Activated T-helper 1 cell treated with Interleukin-2 at 50 U/mL for 16 hours (primary cell): Measurements from ENCODE around the gene TMEM95.
"Not testable (repeated sequence)": the region's sequence is repeated elsewhere in the genome, so short reads cannot be mapped to it uniquely, and the experiment has no call there.

Experiments used
- DNase-seq: peaks from one replicate; pipeline ENCODE4 v3.0.0-alpha.2; 2020; ENCODE audit warnings: low read depth

The TMEM95 gene

DNA sequence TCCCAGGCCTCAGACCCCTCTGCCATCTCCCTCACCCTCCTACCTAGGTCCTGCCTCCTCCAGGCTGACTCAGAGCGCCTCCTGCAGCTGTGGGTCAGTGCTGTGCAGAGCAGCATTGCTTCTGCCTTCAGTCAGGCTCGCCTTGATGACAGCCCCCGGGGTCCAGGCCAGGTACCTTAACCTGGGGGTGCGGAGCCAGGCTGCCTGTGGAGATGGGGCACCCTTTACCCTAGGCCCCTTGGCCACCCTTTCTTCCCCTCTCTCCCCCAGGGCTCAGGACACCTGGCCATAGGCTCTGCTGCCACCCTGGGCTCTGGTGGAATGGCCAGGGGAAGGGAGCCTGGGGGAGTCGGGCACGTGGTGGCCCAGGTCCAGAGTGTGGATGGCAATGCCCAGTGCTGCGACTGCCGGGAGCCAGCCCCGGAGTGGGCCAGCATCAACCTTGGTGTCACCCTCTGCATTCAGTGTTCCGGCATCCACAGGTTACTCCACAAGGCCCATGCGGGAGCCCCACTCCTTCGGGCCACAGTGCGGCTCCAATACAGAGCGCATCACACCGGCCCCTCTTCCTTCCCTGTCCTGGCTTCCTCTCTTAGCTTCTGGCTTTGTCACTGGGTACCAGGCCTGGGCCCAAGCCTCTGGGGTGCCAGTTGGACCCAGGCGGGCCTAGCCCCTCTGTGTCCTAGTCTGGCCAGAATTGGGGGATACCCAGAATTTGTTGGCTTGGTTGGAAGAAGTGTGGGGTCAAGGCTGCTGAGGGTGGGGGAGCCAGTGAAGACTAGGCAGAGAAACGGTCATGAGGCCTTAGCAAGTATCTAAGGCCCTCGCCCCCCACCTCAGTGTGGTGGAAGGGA is 8.0 kb upstream of the TMEM95 start:
- DNase-seq, result no peak

- DNase-seq, result no peak
Observed at GRCh38 chr17:7347630-7348477, 7.1 kb upstream of the TMEM95 start.

DNA sequence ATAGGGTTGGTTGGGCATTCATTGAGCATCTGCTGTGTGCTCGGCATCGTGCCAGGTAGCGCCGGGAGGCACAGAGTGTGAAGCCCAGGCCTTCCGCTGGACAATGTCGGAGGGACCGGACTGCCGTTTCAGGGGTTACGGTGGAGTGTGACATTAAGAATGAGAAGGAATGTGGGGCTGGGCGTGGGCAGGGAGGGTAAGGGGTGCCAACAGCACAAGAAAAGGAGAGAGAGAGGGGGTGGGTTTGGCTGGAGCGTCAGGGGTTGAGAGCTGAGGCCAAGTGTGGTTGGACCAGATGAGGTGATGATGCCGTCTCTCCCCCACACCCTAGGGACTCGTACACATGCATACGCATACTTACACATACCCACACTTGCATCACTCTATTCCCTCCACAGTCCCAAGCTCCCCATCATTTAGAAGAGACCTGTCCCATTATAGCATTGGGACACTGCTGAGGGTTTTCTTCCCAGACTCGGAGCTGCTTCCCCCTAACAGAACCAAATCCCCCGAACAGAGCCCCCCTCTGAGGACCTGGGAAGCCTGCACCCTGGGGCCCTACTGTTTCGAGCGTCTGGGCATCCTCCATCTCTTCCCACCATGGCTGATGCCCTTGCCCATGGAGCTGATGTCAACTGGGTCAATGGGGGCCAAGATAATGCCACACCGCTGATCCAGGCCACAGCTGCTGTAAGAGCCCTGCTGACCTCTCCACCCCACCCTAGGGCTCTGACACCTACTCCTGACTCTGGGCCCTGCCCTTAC is 6.3 kb upstream of the TMEM95 start:
- no peak for DNase-seq

DNA sequence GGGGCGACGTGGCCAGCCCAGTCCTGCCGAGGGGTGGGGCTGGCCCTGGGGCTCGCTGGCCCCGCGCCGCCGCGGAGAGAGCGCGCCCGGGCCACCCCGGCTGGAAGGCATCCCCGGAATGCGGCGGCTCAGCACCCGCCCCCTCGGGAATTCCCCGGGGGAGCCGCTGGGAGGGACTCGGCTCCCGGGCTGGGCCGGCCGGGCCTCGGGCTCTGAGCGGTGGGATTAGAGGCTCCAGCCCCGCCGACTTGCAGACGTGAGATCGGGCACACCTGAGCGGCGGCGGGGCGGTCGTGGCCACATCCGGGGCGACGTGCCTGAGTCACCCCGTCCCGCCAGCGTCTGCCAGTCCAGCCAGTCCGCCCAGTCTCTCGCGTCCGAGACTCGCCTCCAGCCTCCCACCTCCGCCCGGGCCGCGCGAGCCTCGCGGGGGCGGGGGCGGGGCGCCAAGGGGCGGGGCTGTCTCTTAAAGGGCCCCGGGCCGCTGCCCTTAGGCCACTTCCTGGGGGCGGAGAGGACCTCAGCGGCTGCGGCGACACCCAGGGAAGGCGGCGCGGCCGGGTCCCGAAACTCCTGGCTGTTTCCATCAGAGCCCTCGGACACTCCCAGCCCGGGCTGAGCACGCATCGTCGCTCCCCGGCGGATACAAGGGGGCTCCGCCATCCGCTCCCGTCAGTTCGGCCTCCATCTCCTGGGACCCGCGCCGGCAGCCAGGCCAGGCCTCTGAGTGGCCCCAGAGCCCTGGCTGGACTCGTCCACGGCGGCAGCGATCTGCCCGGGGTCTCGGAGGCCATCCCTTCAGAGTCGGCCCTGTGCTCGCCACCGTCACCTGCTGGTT is 3.1 kb upstream of the TMEM95 start, which contains the start of gene KCTD11:
Gene KCTD11 (plus strand): TSS at position 498 of the 838 bp plus-strand sequence.
- DNase-seq, result peak; percentile 71

DNA sequence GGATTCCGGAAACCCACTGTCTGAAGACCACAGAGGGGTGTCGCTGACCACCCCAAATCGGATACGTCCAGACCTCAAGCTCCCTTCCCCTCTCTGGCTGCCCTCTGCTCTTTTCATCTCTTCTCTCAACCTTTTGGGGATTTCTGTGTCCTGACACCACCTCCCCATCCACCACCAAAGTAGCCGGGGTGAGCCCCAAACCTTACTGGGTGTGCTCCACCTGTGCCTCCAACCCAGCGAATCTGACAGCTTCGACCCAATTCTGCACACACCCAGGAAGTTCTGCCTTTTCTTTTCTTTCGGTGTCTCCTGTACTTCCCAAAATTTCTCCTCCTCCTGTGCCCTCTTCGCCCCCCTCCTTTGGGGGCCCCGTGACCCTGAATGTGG is 2.5 kb upstream of the TMEM95 start:
- no peak for DNase-seq

DNA sequence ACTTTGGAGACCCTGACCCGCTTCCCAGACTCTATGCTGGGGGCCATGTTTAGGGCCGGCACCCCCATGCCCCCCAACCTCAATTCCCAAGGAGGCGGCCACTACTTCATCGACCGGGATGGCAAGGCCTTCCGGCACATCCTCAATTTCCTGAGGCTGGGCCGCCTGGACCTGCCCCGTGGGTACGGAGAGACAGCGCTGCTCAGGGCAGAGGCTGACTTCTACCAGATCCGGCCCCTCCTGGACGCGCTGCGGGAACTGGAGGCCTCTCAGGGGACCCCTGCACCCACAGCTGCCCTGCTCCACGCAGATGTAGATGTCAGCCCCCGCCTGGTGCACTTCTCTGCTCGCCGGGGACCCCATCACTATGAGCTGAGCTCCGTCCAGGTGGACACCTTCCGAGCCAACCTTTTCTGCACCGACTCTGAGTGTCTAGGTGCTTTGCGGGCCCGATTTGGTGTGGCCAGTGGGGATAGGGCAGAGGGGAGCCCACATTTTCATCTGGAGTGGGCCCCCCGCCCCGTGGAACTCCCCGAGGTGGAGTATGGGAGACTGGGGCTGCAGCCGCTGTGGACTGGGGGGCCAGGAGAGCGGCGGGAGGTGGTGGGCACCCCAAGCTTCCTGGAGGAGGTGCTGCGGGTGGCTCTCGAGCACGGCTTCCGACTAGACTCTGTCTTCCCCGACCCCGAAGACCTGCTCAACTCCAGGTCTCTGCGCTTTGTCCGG is 1.9 kb upstream of the TMEM95 start:
- no peak for DNase-seq

DNA sequence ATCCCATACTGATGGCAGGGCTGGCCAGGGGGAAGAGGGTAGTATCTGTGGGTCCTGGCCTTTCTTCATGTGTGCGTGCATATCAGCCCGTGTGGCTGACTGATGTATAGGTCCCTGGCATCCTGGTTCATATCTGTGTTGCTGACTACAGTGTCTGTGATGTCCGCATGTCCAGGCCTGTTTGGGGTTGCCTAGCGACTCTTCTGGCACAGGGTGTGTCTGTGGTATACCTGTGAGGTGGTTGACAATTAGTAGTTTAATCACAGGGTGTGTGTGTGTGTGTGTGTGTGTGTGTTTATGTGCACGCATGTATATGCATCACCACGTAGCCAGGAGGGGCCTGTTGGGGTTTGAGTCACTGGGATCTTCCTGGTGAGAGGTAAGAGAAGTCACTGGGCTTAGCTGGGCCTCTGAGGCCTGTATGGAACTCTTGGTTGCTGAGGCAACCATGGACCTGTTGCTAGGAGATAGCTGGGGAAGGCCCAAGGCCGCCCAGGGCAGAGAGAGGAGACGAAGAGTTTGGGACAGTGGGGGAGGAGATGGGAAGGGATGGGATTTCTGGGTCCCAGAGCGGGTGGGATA is 603 bp upstream of the TMEM95 start:
- DNase-seq, result no peak

GRCh38 chr17:7355573-7355972 is 617 bp downstream of the TMEM95 start:
- DNase-seq, result no peak

GRCh38 chr17:7356072-7356549 is 1.2 kb downstream of the TMEM95 start:
- DNase-seq, result peak; percentile 74

DNA sequence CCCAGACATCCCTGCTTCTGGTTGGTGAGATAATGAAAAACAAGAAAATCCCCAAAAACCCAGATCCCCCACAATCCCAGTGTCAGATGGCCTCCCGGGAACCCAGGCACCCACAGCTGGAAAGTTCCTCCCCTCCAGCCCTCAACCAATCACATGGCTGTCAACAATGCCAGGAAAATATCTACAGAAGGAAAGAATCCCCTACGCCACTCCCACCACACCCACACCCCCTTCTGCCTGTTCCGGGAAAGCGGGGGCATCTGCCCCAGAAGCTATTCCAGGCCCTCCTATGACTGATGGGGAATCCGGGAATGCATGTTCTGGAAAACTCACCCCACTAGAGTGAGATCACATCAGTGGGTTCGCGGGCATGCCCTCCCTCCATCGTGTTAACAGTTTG is 1.8 kb downstream of the TMEM95 start:
- no peak for DNase-seq

- no peak for DNase-seq
Observed at GRCh38 chr17:7357381-7357780, 2.4 kb downstream of the TMEM95 start.

GRCh38 chr17:7361906-7362305 is 7.0 kb downstream of the TMEM95 start:
- no peak for DNase-seq

GRCh38 chr17:7363311-7363710 is 8.4 kb downstream of the TMEM95 start:
- no peak for DNase-seq

- DNase-seq, result not testable (repeated sequence)
Observed at GRCh38 chr17:7365963-7366362, 11.0 kb downstream of the TMEM95 start.

DNA sequence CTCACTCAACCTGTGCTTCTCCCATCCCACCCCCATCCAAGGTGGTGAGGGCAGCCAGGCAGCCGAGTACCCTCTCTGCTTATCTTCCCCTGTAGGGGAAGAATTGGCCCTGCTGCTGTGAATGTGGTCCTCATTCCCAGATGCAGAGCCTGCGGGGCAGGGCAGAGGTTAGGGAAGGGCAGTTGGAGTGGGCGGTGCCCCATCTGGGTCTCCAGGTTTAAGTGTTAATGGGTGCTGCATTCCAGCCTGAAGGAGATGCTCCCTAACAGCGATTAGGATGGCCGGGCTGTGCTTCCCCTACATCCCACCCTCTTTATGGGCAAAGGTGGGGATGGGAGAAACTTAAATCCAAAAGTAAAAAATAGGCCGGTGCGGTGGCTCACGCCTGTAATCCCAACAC is 12.1 kb downstream of the TMEM95 start:
- no peak for DNase-seq

- DNase-seq, result no peak
Observed at GRCh38 chr17:7367918-7368598, 13.1 kb downstream of the TMEM95 start.

- DNase-seq, result not testable (repeated sequence)
Observed at GRCh38 chr17:7368599-7368994, 13.6 kb downstream of the TMEM95 start.

DNA sequence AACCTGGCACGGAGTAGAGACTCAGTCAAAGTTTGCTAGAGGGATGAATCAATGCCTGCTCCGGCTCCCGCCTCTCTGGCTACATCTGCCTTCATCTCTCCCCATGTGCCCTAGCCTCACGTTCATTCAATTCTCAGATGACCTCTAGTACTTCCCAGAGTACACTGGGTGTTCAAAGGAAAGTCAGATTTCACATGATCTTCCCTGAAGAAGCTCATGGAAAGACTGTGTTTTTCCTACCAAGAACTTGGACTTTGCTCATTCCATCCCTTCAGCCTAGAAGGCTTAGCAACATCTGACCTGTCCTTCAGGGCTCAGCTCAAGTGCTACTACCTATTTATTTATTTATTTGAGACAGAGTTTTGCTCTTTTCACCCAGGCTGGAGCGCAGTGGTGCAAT is 14.9 kb downstream of the TMEM95 start:
- DNase-seq, result no peak

DNA sequence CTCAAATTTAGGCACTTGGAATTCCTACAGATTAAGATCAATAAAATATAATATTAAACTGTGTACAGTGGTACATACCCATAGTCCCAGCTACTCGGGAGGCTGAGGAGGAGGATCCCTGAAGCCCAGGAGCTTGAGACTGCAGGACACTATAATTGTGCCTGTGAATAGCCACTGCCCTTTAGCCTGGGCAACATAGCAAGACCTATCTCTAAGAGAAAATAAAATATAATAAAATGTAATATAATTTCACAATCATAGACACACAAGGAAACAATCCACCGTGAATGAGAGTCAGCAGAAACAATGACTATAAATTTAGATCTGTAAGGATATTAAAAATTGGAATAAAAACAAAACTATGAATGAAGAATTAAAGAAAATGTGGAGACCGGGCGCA is 15.9 kb downstream of the TMEM95 start:
- DNase-seq, result no peak

DNA sequence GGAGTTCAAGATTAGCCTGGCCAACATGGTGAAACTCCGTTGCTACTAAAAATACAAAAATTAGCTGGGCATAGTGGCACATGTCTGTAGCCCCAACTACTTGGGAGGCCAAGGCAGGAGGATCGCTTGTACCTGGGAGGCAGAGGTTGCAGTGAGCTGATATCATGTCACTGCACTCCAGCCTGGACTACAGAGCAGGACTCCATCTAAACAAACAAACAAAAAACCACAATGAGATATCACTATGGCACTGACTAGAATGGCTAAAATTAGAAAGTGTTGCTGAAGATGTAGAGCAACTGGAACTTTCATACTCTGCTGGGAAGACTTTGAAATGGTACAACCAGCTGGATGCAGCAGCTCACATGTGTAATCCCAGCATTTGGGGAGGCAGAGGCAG is 19.4 kb downstream of the TMEM95 start:
- no peak for DNase-seq
